GM18505 (cell line): ENCODE measurements around the gene DHX58.

ENCODE experiments used
- ATAC-seq: cut with Tn5 transposase; IDR thresholded peaks from one replicate; pipeline ENCODE4 v1.9.1; 2021; ENCODE audit not compliant: unreplicated experiment
- POLR2A ChIP-seq: IDR thresholded peaks from 4 replicates; pipeline ENCODE4 v1.6.1; 2011; ENCODE audit warnings: borderline replicate concordance; ENCODE audit not compliant: insufficient read depth, insufficient read length; ENCODE audit errors: extremely low read depth

The DHX58 gene

GRCh38 chr17:42122371-42123303 lies 10.1 kb upstream of the DHX58 start, which contains the start of gene HSPB9:
HSPB9 (plus strand) TSS chr17:42122804; CDS start chr17:42122851, 47 bp downstream.
- no peak for ATAC-seq

GRCh38 chr17:42120770-42121769 lies 8.6 kb upstream of the DHX58 start, which contains the start of gene KAT2A:
KAT2A (minus strand) TSS chr17:42121367; CDS start chr17:42121304, 63 bp downstream.
- peak; percentile 78 for TF ChIP-seq POLR2A
- peak; percentile 60 for ATAC-seq

More at GRCh38 chr17:42122371-42123303, 10.1 kb upstream of the DHX58 start, which contains the start of gene HSPB9:
- no peak for TF ChIP-seq POLR2A

- no peak for ATAC-seq
- no peak for TF ChIP-seq POLR2A
Observed at GRCh38 chr17:42120161-42120769, 7.8 kb upstream of the DHX58 start.

- TF ChIP-seq POLR2A = no peak
- no peak for ATAC-seq
Observed at GRCh38 chr17:42119301-42119700, 6.8 kb upstream of the DHX58 start.

- no peak for ATAC-seq
- no peak for TF ChIP-seq POLR2A
Observed at GRCh38 chr17:42118545-42118944, 6.0 kb upstream of the DHX58 start.

- TF ChIP-seq POLR2A = no peak
- ATAC-seq = no peak
Observed at GRCh38 chr17:42118126-42118510, 5.6 kb upstream of the DHX58 start.

GRCh38 chr17:42117397-42118125 lies 5.0 kb upstream of the DHX58 start:
- no peak for ATAC-seq

GRCh38 chr17:42116705-42117396 lies 4.3 kb upstream of the DHX58 start:
- ATAC-seq = no peak

More at GRCh38 chr17:42117397-42118125, 5.0 kb upstream of the DHX58 start:
- TF ChIP-seq POLR2A = no peak

GRCh38 chr17:42114118-42114517 lies 1.6 kb upstream of the DHX58 start:
- ATAC-seq = no peak
- no peak for TF ChIP-seq POLR2A

More at GRCh38 chr17:42116705-42117396, 4.3 kb upstream of the DHX58 start:
- TF ChIP-seq POLR2A = no peak

GRCh38 chr17:42113293-42114069 lies 967 bp upstream of the DHX58 start:
- no peak for TF ChIP-seq POLR2A

GRCh38 chr17:42111871-42112551 lies 503 bp downstream of the DHX58 start:
- TF ChIP-seq POLR2A = no peak
- no peak for ATAC-seq

More at GRCh38 chr17:42113293-42114069, 967 bp upstream of the DHX58 start:
- no peak for ATAC-seq

- ATAC-seq = no peak
- TF ChIP-seq POLR2A = no peak
Observed at GRCh38 chr17:42111265-42111636, 1.3 kb downstream of the DHX58 start.
